Amygdala (tissue), 56 donors: Measurements from ENCODE around the gene ELL.
A peak's percentile ranks its signal among the peaks of the same experiment; 100 is the strongest.

Source experiments
- DNase-seq, 56 donors: peaks; one replicate each; lab custom pipeline; 2025; lab: John Stamatoyannopoulos, UW

ELL gene

GRCh38 chr19:18452386-18452785 is 69.5 kb downstream of the ELL start:
- no peak for DNase-seq

GRCh38 chr19:18450931-18451836 is 70.7 kb downstream of the ELL start:
- DNase-seq, result peak in 52 of 56 donors; percentile 40 to 95 (median 73)

GRCh38 chr19:18450021-18450930 is 71.6 kb downstream of the ELL start:
- DNase-seq, result no peak

- no peak for DNase-seq
Measured at GRCh38 chr19:18449552-18449951, 72.3 kb downstream of the ELL start.

- no peak for DNase-seq
Measured at GRCh38 chr19:18446811-18447359, 75.0 kb downstream of the ELL start.

GRCh38 chr19:18446145-18446810 is 75.6 kb downstream of the ELL start:
- DNase-seq, result no peak

GRCh38 chr19:18445262-18445948 is 76.5 kb downstream of the ELL start:
- no peak for DNase-seq

- no peak for DNase-seq
Measured at GRCh38 chr19:18444513-18444912, 77.4 kb downstream of the ELL start.

- no peak for DNase-seq
Measured at GRCh38 chr19:18443831-18444230, 78.0 kb downstream of the ELL start.

- DNase-seq, result no peak
Measured at GRCh38 chr19:18443406-18443805, 78.5 kb downstream of the ELL start.

- no peak for DNase-seq
Measured at GRCh38 chr19:18442941-18443340, 78.9 kb downstream of the ELL start.

GRCh38 chr19:18441804-18442788 is 79.8 kb downstream of the ELL start:
- DNase-seq, result no peak

GRCh38 chr19:18440936-18441803 is 80.7 kb downstream of the ELL start:
- no peak for DNase-seq

GRCh38 chr19:18440415-18440877 is 81.4 kb downstream of the ELL start:
- no peak for DNase-seq

GRCh38 chr19:18439910-18440237 is 82.0 kb downstream of the ELL start:
- DNase-seq, result no peak

GRCh38 chr19:18439025-18439909 is 82.6 kb downstream of the ELL start:
- no peak for DNase-seq
